Measurements from ENCODE around the gene UBAC1.
"Not testable (repeated sequence)": the region's sequence is repeated elsewhere in the genome, so short reads cannot be mapped to it uniquely, and the experiment has no call there.

The UBAC1 gene

GRCh38 chr9:135978642-135979546 is 17.7 kb upstream of the UBAC1 start:
- no peak for DNase-seq (ENCODE audit: low read depth)

DNA sequence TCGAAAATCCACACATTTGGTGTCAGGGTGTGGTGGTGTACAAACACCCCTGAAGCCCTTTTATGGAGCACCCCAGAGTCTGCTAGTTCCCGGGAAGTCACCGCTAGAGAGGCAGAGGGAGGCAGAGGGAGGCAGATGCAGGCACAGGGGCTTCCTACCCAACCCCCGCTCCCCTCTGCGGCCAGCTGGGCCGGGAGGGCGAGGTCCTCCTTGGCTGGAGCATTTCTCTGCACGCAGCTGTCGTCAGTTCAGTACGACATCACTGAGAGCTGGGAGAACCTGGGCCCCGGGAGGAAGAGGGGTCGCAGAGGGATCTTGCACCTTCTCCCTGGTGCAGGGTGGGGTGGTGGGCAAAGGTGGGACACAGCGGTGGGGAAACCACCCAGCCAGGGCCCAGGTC is 15.8 kb upstream of the UBAC1 start:
- no peak for DNase-seq (ENCODE audit: low read depth)

GRCh38 chr9:135976531-135976930 is 15.4 kb upstream of the UBAC1 start:
- no peak for DNase-seq (ENCODE audit: low read depth)

DNA sequence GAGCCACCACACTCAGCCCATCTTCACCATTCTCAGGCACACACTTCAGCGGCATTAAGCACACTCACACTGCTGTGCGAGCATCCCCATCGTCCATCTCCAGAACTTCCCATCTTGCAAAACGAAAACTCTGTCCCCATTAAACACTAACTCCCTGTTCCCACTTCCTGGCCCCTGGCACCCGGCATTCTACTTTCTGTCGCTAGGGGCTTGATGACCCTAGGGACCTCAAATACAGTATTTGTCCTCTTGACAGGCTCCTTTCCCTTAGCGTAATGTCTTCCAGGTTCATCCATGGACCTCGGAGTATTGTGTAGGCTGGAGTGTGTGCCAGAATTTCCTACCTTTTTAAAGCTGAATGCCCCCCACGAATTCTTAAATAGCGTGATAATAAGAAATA is 14.7 kb upstream of the UBAC1 start:
- DNase-seq (ENCODE audit: low read depth) = no peak

GRCh38 chr9:135974220-135974573 is 13.0 kb upstream of the UBAC1 start:
- no peak for DNase-seq (ENCODE audit: low read depth)

GRCh38 chr9:135973277-135974219 is 12.4 kb upstream of the UBAC1 start:
- DNase-seq (ENCODE audit: low read depth) = no peak

GRCh38 chr9:135971892-135972291 is 10.7 kb upstream of the UBAC1 start:
- no peak for DNase-seq (ENCODE audit: low read depth)

- DNase-seq (ENCODE audit: low read depth) = no peak
These were observed 10.1 kb upstream of the UBAC1 start for GRCh38 chr9:135971111-135971766.

- no peak for DNase-seq (ENCODE audit: low read depth)
These were observed 9.1 kb upstream of the UBAC1 start for GRCh38 chr9:135970128-135970815.

DNA sequence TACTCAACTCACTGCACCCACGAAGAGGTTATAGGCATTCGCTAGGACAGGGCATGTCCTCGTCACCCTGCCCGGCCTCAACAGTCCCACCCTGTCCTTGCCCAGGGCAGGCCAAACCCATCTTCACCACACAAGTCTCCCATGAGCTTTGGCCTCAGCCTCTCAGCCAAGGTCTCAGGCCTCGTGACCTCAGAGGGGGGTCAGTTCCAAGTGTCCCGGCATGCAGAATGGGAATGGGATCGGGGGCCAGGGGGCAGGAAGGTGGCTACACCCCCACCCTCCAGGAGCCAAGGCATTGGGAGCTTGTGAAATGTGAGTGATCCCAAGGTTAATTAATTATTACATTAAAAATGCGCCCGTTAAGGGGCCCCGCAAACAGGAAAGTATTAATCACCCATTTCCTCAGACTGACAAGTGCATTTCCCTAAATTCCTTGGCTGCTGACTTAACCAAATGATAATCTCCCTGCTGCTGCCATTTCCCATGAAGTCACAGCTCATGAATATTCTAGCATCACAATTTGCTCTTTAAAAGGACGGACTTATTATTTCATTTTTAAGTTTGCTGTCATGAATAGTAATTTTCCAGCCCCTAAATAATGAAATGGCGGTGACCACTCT is 8.0 kb upstream of the UBAC1 start:
- no peak for DNase-seq (ENCODE audit: low read depth)

DNA sequence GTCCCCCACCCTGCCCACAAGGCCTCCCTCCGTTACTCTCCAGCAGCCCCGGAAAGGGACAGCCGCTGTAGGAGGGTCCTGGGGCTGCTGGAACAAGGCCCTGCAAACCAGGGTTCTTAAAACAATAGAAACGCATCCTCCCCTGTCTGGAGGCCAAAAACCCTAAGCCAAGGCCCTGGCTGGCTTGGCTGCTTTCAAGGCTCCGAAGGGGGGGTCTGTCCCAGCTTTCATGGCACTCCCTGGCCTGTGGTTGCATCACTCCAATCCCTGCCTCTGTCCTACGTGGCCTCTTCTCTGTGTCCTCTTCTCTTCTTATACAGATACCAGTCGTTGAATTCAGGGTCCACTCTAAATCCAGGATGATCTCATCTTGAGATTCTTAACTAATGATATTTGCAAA is 7.4 kb upstream of the UBAC1 start:
- no peak for DNase-seq (ENCODE audit: low read depth)

DNA sequence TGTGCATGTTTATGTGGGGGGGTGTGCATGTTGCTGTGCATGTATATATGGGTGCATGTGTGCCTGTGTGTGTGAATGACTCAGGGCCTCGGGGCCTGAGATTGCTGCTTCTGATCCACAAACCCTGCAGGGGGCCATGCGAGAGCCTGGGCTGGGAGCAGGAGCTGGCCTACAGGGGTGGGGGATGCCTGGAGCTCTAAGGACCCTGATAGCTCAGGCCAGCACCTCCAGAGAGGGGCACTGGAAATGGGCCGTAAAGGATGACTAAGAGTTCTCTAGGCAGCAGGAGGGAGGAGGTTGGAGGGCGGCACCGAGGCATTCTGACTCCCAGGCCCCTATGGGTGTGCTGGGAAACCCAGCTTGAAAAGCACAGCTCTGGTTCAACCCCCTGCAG is 6.9 kb upstream of the UBAC1 start:
- DNase-seq (ENCODE audit: low read depth) = no peak

DNA sequence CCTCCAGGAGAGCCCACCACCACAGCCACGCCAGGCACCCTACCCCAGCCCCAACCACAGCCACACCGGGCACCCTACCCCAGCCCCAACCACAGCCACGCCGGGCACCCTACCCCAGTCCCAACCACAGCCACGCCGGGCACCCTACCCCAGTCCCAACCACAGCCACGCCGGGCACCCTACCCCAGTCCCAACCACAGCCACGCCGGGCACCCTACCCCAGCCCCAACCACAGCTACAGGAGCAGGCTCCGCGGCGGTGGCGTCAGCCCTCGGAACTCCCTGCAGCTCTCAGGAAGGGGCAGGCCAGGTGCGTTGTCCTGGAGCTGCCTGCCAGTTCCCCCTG is 5.7 kb upstream of the UBAC1 start:
- DNase-seq (ENCODE audit: low read depth) = not testable (repeated sequence)

DNA sequence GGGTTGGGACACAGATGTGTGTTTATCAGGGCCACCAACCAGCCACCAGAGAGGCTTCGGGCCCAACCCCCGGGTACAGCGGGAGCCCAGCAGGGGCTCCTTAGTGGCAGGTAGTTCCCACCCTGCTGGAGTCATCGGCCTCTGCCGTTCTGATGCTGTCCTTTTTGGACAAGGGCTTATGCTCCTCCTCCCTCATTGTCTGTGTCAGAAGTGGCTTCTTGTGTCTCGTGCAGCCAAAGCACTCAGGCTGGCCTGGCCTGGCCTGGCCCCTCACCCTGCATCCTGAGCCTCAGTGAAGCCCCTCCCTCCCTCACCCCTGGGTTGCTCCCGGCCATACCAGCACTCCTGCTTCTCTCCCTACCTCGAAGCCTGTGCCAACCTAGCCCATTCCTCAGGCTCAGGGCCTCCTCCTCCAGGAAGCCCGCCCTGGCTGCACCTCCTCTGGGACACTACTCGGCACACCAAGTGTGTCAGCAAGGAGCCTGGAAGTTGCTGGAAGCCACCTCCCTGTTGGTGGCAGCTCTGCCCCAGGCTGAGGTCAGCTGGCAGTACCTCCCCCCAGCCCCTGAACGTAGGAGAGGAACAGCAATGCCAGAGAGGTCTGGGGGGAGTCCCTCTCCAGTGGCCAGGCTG is 4.1 kb upstream of the UBAC1 start:
- no peak for DNase-seq (ENCODE audit: low read depth)

GRCh38 chr9:135963938-135964337 is 2.8 kb upstream of the UBAC1 start:
- DNase-seq (ENCODE audit: low read depth) = no peak

GRCh38 chr9:135963338-135963737 is 2.2 kb upstream of the UBAC1 start:
- DNase-seq (ENCODE audit: low read depth) = no peak

DNA sequence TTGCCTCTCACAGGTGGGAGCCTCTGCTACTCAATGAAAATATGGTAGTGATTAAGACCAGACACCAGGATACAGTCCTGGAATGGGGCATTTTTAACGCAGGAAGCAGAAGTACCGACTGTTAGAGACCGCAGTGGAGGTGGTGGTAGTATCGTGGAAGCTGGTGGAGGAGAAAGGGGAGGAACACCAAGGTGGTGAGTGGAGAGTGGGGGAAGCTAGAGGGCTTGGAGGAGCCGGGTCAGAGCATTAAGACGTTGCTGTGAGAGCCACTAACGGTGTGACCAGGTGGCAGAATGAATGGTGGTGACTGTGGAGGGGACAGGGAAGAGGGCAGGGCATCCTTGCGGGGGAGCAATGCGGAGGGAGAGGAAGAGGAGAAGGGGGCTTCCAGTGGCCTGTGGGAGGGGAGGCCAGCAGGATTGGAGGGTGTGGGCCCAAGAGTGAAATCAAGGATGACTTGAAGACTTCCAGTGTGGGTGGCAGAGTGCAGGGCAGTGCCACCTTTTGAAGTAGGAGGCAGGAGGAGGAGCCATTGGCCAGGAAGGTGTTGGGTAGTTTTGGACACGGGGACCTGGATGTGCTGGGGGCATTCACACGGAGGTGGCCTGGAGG is 1.6 kb upstream of the UBAC1 start:
- DNase-seq (ENCODE audit: low read depth) = no peak

- no peak for DNase-seq (ENCODE audit: low read depth)
These were observed 880 bp upstream of the UBAC1 start for GRCh38 chr9:135961811-135962695.

GRCh38 chr9:135960411-135961276 is 529 bp downstream of the UBAC1 start:
- DNase-seq (ENCODE audit: low read depth) = no peak

All from stimulated activated CD8-positive, alpha-beta memory T cell treated with anti-CD3 and anti-CD28 coated beads, Interleukin-12 subunit alpha, Interleukin-12 subunit beta, amount 100 ng/mL, for 4 hours (primary cell).